ENCODE measurements around the gene STOML1.

- no peak for TF ChIP-seq POLR2A (IDR thresholded peaks at IDR 0.05; ENCODE audit: low read depth, low read length)
- no peak for TF ChIP-seq TAF1 (IDR thresholded peaks at IDR 0.05; ENCODE audit: borderline replicate concordance, low read depth, low read length)
Measured at GRCh38 chr15:73986055-73986775, 5.9 kb downstream of the STOML1 start.

All from GM12892 (cell line).